Mesenchymal stem cell (in vitro differentiated cells and primary cell): ENCODE data around the gene CIDEC. TPM values are rescaled to one million over a fixed set of nuclear protein-coding genes. Genes with fewer than 3 reads are reported as not detected.

Source experiments
- small RNA-seq: library from polyadenylated mRNA; stranded (forward); fragments of <200 nt; extraction: miRNeasy Mini kit (QIAGEN cat#:217004); gene quantifications from one replicate; pipeline ENCODE3, GENCODE V24; 2013; ENCODE audit warnings: low read depth

CIDEC gene

Small RNA genes lying within 50 kb of the gene (small RNA-seq; reads per million reads assigned to genes)
- gene RNU6-882P = not detected
